VCaP (cell line): ENCODE results near the gene ZNF277.

Experiments
- H3K27ac ChIP-seq: fragments of 450-650 bp; 2 replicates; pipeline ENCODE4 v1.5.1; 2017
- CTCF ChIP-seq: fragments of 450-650 bp; conservative IDR thresholded peaks from 2 replicates; pipeline ENCODE4 v1.5.1; 2017; ENCODE audit warnings: mild to moderate bottlenecking, moderate library complexity

Gene ZNF277

GRCh38 chr7:112225006-112225405 is 18.5 kb downstream of the ZNF277 start:
- no peak overlapping the region for H3K27ac ChIP-seq
- TF ChIP-seq CTCF = no peak

GRCh38 chr7:112226701-112227276 is 20.3 kb downstream of the ZNF277 start:
- no peak for TF ChIP-seq CTCF
- no peak overlapping the region for H3K27ac ChIP-seq

GRCh38 chr7:112228632-112229031 is 22.1 kb downstream of the ZNF277 start:
- no peak overlapping the region for H3K27ac ChIP-seq
- TF ChIP-seq CTCF = no peak

GRCh38 chr7:112232212-112232978 is 25.9 kb downstream of the ZNF277 start:
- no peak for TF ChIP-seq CTCF
- H3K27ac ChIP-seq = no peak overlapping the region

- no peak for TF ChIP-seq CTCF
- no peak overlapping the region for H3K27ac ChIP-seq
Measured at GRCh38 chr7:112233048-112233697, 26.7 kb downstream of the ZNF277 start.

- no peak overlapping the region for H3K27ac ChIP-seq
- TF ChIP-seq CTCF = no peak
Measured at GRCh38 chr7:112234147-112234546, 27.7 kb downstream of the ZNF277 start.

- TF ChIP-seq CTCF = no peak
- H3K27ac ChIP-seq = no peak overlapping the region
Measured at GRCh38 chr7:112236597-112236996, 30.1 kb downstream of the ZNF277 start.
